ENCODE data around the gene FHOD3.

Gene FHOD3

GRCh38 chr18:36335476-36336279, 38.2 kb downstream of the FHOD3 start:
- Histone ChIP-seq H3K4me3 (ENCODE audit: low read depth in 1 of 2, low read length in 2 of 2) (no peak overlapping the region), H3K27me3 (ENCODE audit: low read depth, low read length) (peaks cover 3% of the 10 kb centered on the region), H3K27ac (ENCODE audit: low read length) (no peak overlapping the region), H3K36me3 (ENCODE audit: control insufficient read depth in 1 of 2, insufficient read depth in 2 of 2, low read length in 2 of 2) (no peaks in the 10 kb centered on the region), H3K9me3 (ENCODE audit: control insufficient read depth in 1 of 2, low read length in 2 of 2) (no peaks in the 10 kb centered on the region), H3K4me1 (ENCODE audit: control insufficient read depth in 1 of 2, insufficient read depth in 2 of 2, low read length in 2 of 2) (peaks cover 5 to 16% of the 10 kb centered on the region in 2 donors)

GRCh38 chr18:36337679-36338402, 40.3 kb downstream of the FHOD3 start:
- no peak overlapping the region for H3K4me3 ChIP-seq (ENCODE audit: low read depth in 1 of 2, low read length in 2 of 2)
- H3K27ac ChIP-seq (ENCODE audit: low read length): no peak overlapping the region
- H3K36me3 ChIP-seq (ENCODE audit: control insufficient read depth in 1 of 2, insufficient read depth in 2 of 2, low read length in 2 of 2): no peaks in the 10 kb centered on the region
- no peaks in the 10 kb centered on the region for H3K9me3 ChIP-seq (ENCODE audit: control insufficient read depth in 1 of 2, low read length in 2 of 2)
- H3K27me3 ChIP-seq (ENCODE audit: low read depth, low read length): no peaks in the 10 kb centered on the region
- peaks cover 0 to 6% of the 10 kb centered on the region in 2 donors for H3K4me1 ChIP-seq (ENCODE audit: control insufficient read depth in 1 of 2, insufficient read depth in 2 of 2, low read length in 2 of 2)

GRCh38 chr18:36338403-36338933, 41.0 kb downstream of the FHOD3 start:
- peaks cover 0 to 6% of the 10 kb centered on the region in 2 donors for H3K4me1 ChIP-seq (ENCODE audit: control insufficient read depth in 1 of 2, insufficient read depth in 2 of 2, low read length in 2 of 2)
- H3K4me3 ChIP-seq (ENCODE audit: low read depth in 1 of 2, low read length in 2 of 2): no peak overlapping the region
- H3K36me3 ChIP-seq (ENCODE audit: control insufficient read depth in 1 of 2, insufficient read depth in 2 of 2, low read length in 2 of 2): no peaks in the 10 kb centered on the region
- H3K27ac ChIP-seq (ENCODE audit: low read length): no peak overlapping the region
- H3K9me3 ChIP-seq (ENCODE audit: control insufficient read depth in 1 of 2, low read length in 2 of 2): no peaks in the 10 kb centered on the region
- H3K27me3 ChIP-seq (ENCODE audit: low read depth, low read length): no peaks in the 10 kb centered on the region

- no peaks in the 10 kb centered on the region for H3K27me3 ChIP-seq (ENCODE audit: low read depth, low read length)
- H3K4me1 ChIP-seq (ENCODE audit: control insufficient read depth in 1 of 2, insufficient read depth in 2 of 2, low read length in 2 of 2): peaks cover 0 to 6% of the 10 kb centered on the region in 2 donors
- H3K9me3 ChIP-seq (ENCODE audit: control insufficient read depth in 1 of 2, low read length in 2 of 2): no peaks in the 10 kb centered on the region
- H3K36me3 ChIP-seq (ENCODE audit: control insufficient read depth in 1 of 2, insufficient read depth in 2 of 2, low read length in 2 of 2): no peaks in the 10 kb centered on the region
- H3K27ac ChIP-seq (ENCODE audit: low read length): no peak overlapping the region
- no peak overlapping the region for H3K4me3 ChIP-seq (ENCODE audit: low read depth in 1 of 2, low read length in 2 of 2)
Measured at GRCh38 chr18:36340246-36340645, 42.7 kb downstream of the FHOD3 start.

- no peaks in the 10 kb centered on the region for H3K36me3 ChIP-seq (ENCODE audit: control insufficient read depth in 1 of 2, insufficient read depth in 2 of 2, low read length in 2 of 2)
- H3K27ac ChIP-seq (ENCODE audit: low read length): no peak overlapping the region
Measured at GRCh38 chr18:36341944-36342343, 44.4 kb downstream of the FHOD3 start.

GRCh38 chr18:36348331-36348730, 50.8 kb downstream of the FHOD3 start:
- no peak overlapping the region for H3K27ac ChIP-seq (ENCODE audit: low read length)

More at GRCh38 chr18:36341944-36342343, 44.4 kb downstream of the FHOD3 start:
- no peaks in the 10 kb centered on the region for H3K9me3 ChIP-seq (ENCODE audit: control insufficient read depth in 1 of 2, low read length in 2 of 2)
- no peak overlapping the region for H3K4me3 ChIP-seq (ENCODE audit: low read depth in 1 of 2, low read length in 2 of 2)
- H3K27me3 ChIP-seq (ENCODE audit: low read depth, low read length): no peaks in the 10 kb centered on the region
- H3K4me1 ChIP-seq (ENCODE audit: control insufficient read depth in 1 of 2, insufficient read depth in 2 of 2, low read length in 2 of 2): peaks cover 0 to 6% of the 10 kb centered on the region in 2 donors

GRCh38 chr18:36348971-36349417, 51.5 kb downstream of the FHOD3 start:
- Histone ChIP-seq H3K4me3 (ENCODE audit: low read depth in 1 of 2, low read length in 2 of 2) (no peak overlapping the region), H3K27me3 (ENCODE audit: low read depth, low read length) (no peaks in the 10 kb centered on the region), H3K4me1 (ENCODE audit: control insufficient read depth in 1 of 2, insufficient read depth in 2 of 2, low read length in 2 of 2) (no peaks in the 10 kb centered on the region), H3K9me3 (ENCODE audit: control insufficient read depth in 1 of 2, low read length in 2 of 2) (no peaks in the 10 kb centered on the region), H3K27ac (ENCODE audit: low read length) (no peak overlapping the region), H3K36me3 (ENCODE audit: control insufficient read depth in 1 of 2, insufficient read depth in 2 of 2, low read length in 2 of 2) (no peaks in the 10 kb centered on the region)

More at GRCh38 chr18:36348331-36348730, 50.8 kb downstream of the FHOD3 start:
- Histone ChIP-seq H3K27me3 (ENCODE audit: low read depth, low read length) (no peaks in the 10 kb centered on the region), H3K4me1 (ENCODE audit: control insufficient read depth in 1 of 2, insufficient read depth in 2 of 2, low read length in 2 of 2) (no peaks in the 10 kb centered on the region), H3K4me3 (ENCODE audit: low read depth in 1 of 2, low read length in 2 of 2) (no peak overlapping the region), H3K9me3 (ENCODE audit: control insufficient read depth in 1 of 2, low read length in 2 of 2) (no peaks in the 10 kb centered on the region), H3K36me3 (ENCODE audit: control insufficient read depth in 1 of 2, insufficient read depth in 2 of 2, low read length in 2 of 2) (no peaks in the 10 kb centered on the region)

- H3K9me3 ChIP-seq (ENCODE audit: control insufficient read depth in 1 of 2, low read length in 2 of 2): no peaks in the 10 kb centered on the region
- H3K27me3 ChIP-seq (ENCODE audit: low read depth, low read length): no peaks in the 10 kb centered on the region
- H3K4me1 ChIP-seq (ENCODE audit: control insufficient read depth in 1 of 2, insufficient read depth in 2 of 2, low read length in 2 of 2): no peaks in the 10 kb centered on the region
- H3K36me3 ChIP-seq (ENCODE audit: control insufficient read depth in 1 of 2, insufficient read depth in 2 of 2, low read length in 2 of 2): no peaks in the 10 kb centered on the region
- no peak overlapping the region for H3K4me3 ChIP-seq (ENCODE audit: low read depth in 1 of 2, low read length in 2 of 2)
- H3K27ac ChIP-seq (ENCODE audit: low read length): no peak overlapping the region
Measured at GRCh38 chr18:36349552-36349951, 52.0 kb downstream of the FHOD3 start.

GRCh38 chr18:36350251-36350651, 52.7 kb downstream of the FHOD3 start:
- Histone ChIP-seq H3K27me3 (ENCODE audit: low read depth, low read length) (no peaks in the 10 kb centered on the region), H3K36me3 (ENCODE audit: control insufficient read depth in 1 of 2, insufficient read depth in 2 of 2, low read length in 2 of 2) (no peaks in the 10 kb centered on the region), H3K27ac (ENCODE audit: low read length) (no peak overlapping the region), H3K4me1 (ENCODE audit: control insufficient read depth in 1 of 2, insufficient read depth in 2 of 2, low read length in 2 of 2) (no peaks in the 10 kb centered on the region), H3K9me3 (ENCODE audit: control insufficient read depth in 1 of 2, low read length in 2 of 2) (no peaks in the 10 kb centered on the region), H3K4me3 (ENCODE audit: low read depth in 1 of 2, low read length in 2 of 2) (no peak overlapping the region)

- Histone ChIP-seq H3K36me3 (ENCODE audit: control insufficient read depth in 1 of 2, insufficient read depth in 2 of 2, low read length in 2 of 2) (no peaks in the 10 kb centered on the region), H3K27me3 (ENCODE audit: low read depth, low read length) (no peaks in the 10 kb centered on the region), H3K27ac (ENCODE audit: low read length) (no peak overlapping the region), H3K4me1 (ENCODE audit: control insufficient read depth in 1 of 2, insufficient read depth in 2 of 2, low read length in 2 of 2) (no peaks in the 10 kb centered on the region), H3K4me3 (ENCODE audit: low read depth in 1 of 2, low read length in 2 of 2) (no peak overlapping the region), H3K9me3 (ENCODE audit: control insufficient read depth in 1 of 2, low read length in 2 of 2) (no peaks in the 10 kb centered on the region)
Measured at GRCh38 chr18:36350839-36351469, 53.4 kb downstream of the FHOD3 start.

GRCh38 chr18:36352384-36352783, 54.9 kb downstream of the FHOD3 start:
- no peaks in the 10 kb centered on the region for H3K4me1 ChIP-seq (ENCODE audit: control insufficient read depth in 1 of 2, insufficient read depth in 2 of 2, low read length in 2 of 2)
- no peak overlapping the region for H3K4me3 ChIP-seq (ENCODE audit: low read depth in 1 of 2, low read length in 2 of 2)
- H3K27me3 ChIP-seq (ENCODE audit: low read depth, low read length): no peaks in the 10 kb centered on the region
- no peaks in the 10 kb centered on the region for H3K36me3 ChIP-seq (ENCODE audit: control insufficient read depth in 1 of 2, insufficient read depth in 2 of 2, low read length in 2 of 2)
- no peak overlapping the region for H3K27ac ChIP-seq (ENCODE audit: low read length)
- no peaks in the 10 kb centered on the region for H3K9me3 ChIP-seq (ENCODE audit: control insufficient read depth in 1 of 2, low read length in 2 of 2)
